ENCODE measurements around the gene POU3F1. TPM values are rescaled to one million over a fixed set of nuclear protein-coding genes. Genes with fewer than 3 reads are reported as not detected.

POU3F1 gene
- total RNA-seq, 1 experiment from 2014 or later: not detected

DNA sequence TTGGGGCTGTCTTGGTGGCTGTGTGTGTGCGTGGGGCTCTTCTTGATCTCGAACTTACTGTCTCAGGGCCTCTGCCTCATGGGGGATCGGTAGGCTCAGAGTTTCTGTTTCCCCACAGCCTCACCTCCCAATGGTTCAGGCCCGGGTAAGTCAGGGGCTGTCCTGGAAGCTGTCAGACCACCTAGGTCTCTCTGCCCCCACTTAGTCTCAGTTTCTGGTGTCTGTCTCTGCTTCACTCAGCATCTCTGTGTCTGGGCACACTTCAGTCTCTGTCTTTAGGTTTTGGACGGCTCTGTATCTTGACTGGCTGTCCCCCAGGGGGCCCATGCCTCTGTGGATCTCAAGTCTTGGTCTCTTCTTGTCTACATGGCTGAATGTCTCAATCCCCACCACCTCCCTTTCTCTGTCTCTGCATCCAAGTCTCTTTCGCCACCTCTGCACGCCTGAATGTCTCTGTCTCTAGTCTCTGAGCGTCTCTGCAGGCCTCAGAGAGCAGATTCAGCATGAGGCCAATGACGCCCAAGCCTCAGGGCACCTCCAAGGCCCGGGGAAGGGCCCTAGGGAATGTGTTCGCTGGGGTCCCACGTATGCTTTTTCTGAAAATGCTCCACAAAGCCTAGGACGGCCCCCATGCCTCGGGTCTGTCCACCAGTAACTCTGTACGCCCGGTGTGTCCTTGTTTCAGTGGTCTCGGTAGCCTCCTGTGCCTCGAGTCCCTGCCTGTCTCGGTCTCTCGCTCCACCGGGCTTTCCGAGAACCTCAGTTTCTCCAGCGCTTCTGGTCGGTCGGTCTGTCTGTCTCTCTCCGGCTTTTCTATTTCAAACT, 42.1 kb downstream of the POU3F1 start:
- H3K27me3 ChIP-seq: no peaks in the 10 kb centered on the region
- H3K4me3 ChIP-seq: peak overlapping the region; percentile 61
- H3K9me3 ChIP-seq: no peaks in the 10 kb centered on the region
- no peak for DNase-seq
- H3K36me3 ChIP-seq: peaks cover 8% of the 10 kb centered on the region

GRCh38 chr1:38003261-38004250, 43.0 kb downstream of the POU3F1 start:
- Histone ChIP-seq H3K9me3 (no peaks in the 10 kb centered on the region), H3K27me3 (no peaks in the 10 kb centered on the region)

DNA sequence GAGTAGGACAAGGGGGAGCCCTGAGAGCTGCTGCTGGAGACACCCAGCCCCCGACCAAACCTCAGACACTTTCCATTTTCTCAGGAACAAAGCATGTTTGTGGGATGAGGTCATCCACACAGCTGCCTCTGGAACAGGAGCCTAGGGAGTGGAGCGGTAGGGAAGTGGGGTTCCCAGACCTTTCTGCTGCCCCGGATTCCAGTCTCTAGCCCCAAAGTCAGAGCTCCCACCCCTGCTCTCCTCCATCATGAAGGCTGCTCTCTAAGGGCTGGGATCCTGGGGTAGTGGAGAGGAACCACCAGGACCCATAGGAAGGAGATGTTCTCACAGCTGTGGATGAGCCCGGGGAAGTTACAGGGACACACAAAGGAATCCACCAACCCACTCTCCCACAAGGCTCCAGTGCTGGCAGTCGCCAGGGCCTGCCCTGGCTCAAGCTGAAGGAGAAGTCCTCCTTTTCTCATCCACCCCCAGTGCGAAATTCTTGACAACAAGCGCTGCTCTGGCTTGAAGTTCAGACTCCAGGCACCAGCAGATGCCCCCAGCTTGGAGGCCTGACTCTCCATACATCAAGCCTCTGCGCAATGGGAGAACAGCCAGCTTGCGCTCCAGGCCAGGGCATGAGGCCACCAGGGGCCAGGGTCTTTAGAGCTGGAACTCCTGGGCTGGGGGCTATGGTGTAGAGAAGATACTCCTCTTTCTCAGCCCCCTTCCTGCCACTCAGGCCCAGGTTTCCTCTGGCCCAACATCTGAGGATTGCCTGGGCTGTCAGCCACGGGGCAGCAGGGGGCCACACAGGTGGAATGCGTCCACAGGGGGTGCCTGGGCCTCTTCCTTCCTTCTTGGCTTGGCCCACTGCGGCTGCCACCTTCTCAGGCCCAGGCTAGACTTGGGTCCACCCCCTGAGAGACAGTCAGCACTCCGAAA, 45.8 kb downstream of the POU3F1 start:
- no peaks in the 10 kb centered on the region for H3K9me3 ChIP-seq
- no peak overlapping the region; the same call in 1 of the 2 replicates for H3K4me3 ChIP-seq
- peak; percentile 60 for DNase-seq
- peaks cover 31% of the 10 kb centered on the region for H3K36me3 ChIP-seq
- no peaks in the 10 kb centered on the region for H3K27me3 ChIP-seq

More at GRCh38 chr1:38003261-38004250, 43.0 kb downstream of the POU3F1 start:
- peak; percentile 58 for DNase-seq
- H3K4me3 ChIP-seq: peak overlapping the region; percentile 61
- H3K36me3 ChIP-seq: peaks cover 17% of the 10 kb centered on the region

DNA sequence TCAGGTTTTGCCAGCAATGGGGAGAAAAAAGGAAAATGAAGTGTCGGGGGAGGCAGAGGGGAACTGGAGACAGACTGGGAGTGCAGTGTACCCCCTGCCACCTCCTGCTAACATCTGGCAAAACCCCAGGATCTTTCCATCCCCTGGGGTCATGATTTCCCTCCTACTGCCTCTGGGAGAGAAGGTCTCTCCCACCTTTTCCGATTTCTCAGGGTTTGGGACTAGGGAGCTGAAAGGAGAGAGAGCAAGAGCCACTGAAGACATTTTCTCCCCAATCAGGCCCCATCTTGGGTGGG, 46.4 kb downstream of the POU3F1 start:
- no peak for DNase-seq
- peaks cover 31% of the 10 kb centered on the region for H3K36me3 ChIP-seq
- H3K9me3 ChIP-seq: no peaks in the 10 kb centered on the region
- H3K4me3 ChIP-seq: no peak overlapping the region; the same call in 1 of the 2 replicates
- no peaks in the 10 kb centered on the region for H3K27me3 ChIP-seq

DNA sequence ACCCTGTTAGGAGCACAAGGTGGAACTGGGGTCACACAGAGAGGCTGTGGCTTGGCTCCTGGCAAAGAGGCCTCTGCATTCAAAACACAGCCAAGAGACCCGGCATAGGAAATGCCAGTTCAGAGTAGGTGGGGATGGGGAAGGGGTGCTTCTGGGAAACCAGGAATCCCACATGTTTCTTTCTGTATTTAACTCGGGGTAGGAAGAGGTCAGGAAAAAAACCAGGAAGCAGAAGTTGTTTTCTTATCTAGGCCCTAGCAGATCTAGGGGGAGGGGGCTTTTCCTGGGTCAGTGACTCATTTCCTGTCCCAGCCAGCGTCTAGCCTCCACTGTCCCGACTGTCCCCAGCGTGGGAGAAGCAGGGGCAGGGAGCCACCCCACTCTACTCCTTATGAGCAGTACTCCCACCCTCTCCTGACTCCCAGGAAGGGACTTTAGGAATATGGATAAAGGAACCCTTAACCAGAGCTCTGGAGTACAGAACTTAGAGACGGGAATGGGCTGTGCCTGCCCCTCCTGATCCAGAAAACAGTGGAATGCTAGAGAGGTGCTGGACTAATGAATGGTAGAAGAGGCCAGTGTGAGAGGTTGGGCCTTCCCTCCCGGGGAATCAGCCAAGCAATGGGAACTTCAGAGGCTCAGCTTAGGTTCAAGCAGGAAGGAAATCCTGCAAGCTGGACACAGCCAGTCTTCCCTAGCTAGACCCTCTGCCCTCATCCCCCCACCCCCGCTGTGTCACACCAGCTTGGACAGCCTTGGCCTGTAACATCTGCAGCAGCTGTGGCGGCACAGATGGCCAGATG, 47.0 kb downstream of the POU3F1 start:
- H3K36me3 ChIP-seq: peaks cover 31% of the 10 kb centered on the region
- H3K27me3 ChIP-seq: no peaks in the 10 kb centered on the region
- peak; percentile 59 for DNase-seq
- no peak overlapping the region for H3K4me3 ChIP-seq
- H3K9me3 ChIP-seq: no peaks in the 10 kb centered on the region

- DNase-seq: no peak
- H3K9me3 ChIP-seq: no peaks in the 10 kb centered on the region
- H3K4me3 ChIP-seq: no peak overlapping the region
- H3K36me3 ChIP-seq: peaks cover 31% of the 10 kb centered on the region
- H3K27me3 ChIP-seq: no peaks in the 10 kb centered on the region
Measured at GRCh38 chr1:37998913-37999429, 47.6 kb downstream of the POU3F1 start.

DNA sequence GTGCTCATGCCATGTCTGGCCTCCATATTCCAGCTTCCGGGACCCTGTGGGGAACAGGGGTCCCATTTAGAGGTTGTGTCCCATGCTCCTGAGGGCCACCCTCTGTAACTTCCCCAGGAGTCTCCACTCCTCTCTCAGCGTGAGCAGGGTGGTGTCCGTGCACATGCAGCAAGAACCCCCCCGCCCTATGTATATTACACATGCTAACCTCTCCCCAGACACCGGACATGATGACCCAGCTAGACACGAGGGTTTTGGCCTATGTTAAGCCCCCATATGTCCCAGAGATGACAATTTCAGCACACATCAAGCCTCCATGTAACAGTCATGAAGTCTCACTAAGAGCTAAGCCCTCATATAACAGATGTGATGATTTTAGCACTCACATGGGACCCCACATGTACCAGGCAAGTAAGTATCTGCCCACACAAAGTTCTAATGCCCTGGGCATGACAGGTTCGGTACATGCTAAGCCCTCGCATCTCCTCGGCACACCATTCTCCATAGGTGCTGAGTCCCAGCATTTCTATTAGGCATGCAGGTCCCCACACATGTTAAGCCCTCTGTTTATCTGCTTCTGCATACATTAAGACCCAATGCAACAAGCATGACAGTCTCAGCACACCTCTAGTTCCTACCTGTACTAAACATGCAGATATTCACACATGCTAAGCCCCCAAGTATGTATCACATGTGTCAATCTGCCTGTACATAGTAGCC, 48.3 kb downstream of the POU3F1 start:
- DNase-seq: no peak
- Histone ChIP-seq H3K27me3 (no peaks in the 10 kb centered on the region), H3K36me3 (peaks cover 26% of the 10 kb centered on the region), H3K4me3 (no peak overlapping the region), H3K9me3 (no peaks in the 10 kb centered on the region)

DNA sequence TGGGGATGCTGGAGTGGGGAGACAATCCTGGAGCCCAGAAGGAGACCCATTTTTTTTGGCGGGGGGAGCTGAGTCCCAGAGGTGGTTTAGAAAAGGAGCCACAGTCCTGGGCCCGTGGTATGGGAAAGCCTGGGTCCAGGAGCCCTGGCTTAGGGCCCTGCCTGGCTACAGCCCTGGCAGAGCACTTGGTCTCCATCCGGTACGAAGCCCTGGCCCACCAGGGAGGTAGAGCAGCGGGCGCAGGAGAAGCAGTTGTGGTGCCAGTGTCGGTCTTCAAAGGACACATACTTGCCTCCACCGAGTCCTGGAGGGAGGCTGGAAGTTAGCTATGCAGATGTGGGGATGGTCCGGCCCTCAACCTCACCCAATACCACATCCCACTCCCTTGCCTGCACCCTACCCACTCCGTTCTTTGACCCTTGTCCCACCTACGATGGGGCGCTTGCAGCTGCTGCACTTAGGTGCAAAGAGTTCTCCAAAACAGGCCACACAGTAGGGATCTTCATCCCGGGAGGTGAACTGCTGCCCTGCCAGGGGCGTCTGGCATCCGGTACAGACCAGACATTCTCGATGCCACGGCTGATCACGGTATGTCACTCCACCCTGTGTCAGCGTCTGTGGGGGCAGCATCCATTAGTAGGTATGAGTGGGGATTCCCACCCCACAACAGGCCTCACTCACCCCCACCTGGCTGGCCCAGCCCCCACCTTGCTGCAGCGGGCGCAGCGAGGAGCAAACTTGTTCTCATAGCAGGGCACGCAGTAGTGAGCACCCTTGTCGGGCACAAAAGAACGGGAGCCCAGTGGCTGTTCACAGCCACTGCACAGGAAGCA, 49.1 kb downstream of the POU3F1 start:
- Histone ChIP-seq H3K9me3 (no peaks in the 10 kb centered on the region), H3K4me3 (no peak overlapping the region), H3K36me3 (peaks cover 26% of the 10 kb centered on the region), H3K27me3 (no peaks in the 10 kb centered on the region)
- no peak for DNase-seq

GRCh38 chr1:37995751-37996345, 50.7 kb downstream of the POU3F1 start:
- Histone ChIP-seq H3K27me3 (no peaks in the 10 kb centered on the region), H3K36me3 (peaks cover 26% of the 10 kb centered on the region), H3K9me3 (no peaks in the 10 kb centered on the region), H3K4me3 (no peak overlapping the region)
- DNase-seq: no peak

GRCh38 chr1:37994886-37995566, 51.6 kb downstream of the POU3F1 start:
- DNase-seq: no peak
- Histone ChIP-seq H3K36me3 (peaks cover 26% of the 10 kb centered on the region), H3K27me3 (no peaks in the 10 kb centered on the region), H3K4me3 (no peak overlapping the region), H3K9me3 (no peaks in the 10 kb centered on the region)
